Measurements from ENCODE around the gene LRRTM4.

GRCh38 chr2:77155511-77155910 is 366.7 kb downstream of the LRRTM4 start:
- TF ChIP-seq CTCF (IDR thresholded peaks at IDR 0.05) = no peak
- TF ChIP-seq POLR2A (IDR thresholded peaks at IDR 0.05) = no peak

All from thyroid gland (tissue), 4 donors.